H1 (cell line): ENCODE measurements around the gene AMN. TPM values are rescaled to one million over a fixed set of nuclear protein-coding genes. Genes with fewer than 3 reads are reported as not detected.

Source experiments
- CTCF ChIA-PET: fragments of 300-600 bp; sonication (Branson Sonifier 250); formaldehyde crosslinking; loops from one replicate; lab custom pipeline; 2021; ENCODE audit not compliant: partially characterized antibody; lab: Charles Lee
- POLR2A ChIA-PET: fragments of 300-600 bp; sonication (Branson Sonifier 250); formaldehyde crosslinking; loops from one replicate; lab custom pipeline; 2021; ENCODE audit warnings: inconsistent platforms; ENCODE audit not compliant: partially characterized antibody; lab: Charles Lee
- DNase-seq, 2 experiments: peaks; one replicate each; pipeline versions ENCODE4 v3.0.0 to v3.0.0-alpha.2; 2010 to 2022; ENCODE audit warnings: low spot score in 2 of 2, low read depth in 1 of 2, mixed read lengths in 1 of 2
- FAIRE-seq: peaks from 2 replicates; lab custom pipeline; 2011; peaks lifted over from hg19 to GRCh38; lab: Jason Lieb, UNC
- H2AFZ ChIP-seq: 2 replicates; pipeline ENCODE4 v1.8.1; 2012; ENCODE audit warnings: low read length, inconsistent platforms
- H2AK5ac ChIP-seq: 2 replicates; pipeline ENCODE4 v1.6.1; 2013; ENCODE audit warnings: low read depth, low read length
- H2BK120ac ChIP-seq: replicated peaks from 2 replicates; pipeline ENCODE3; 2013; ENCODE audit warnings: low read depth, low read length, inconsistent platforms
- H2BK12ac ChIP-seq: 2 replicates; pipeline ENCODE4 v1.6.1; 2013; ENCODE audit warnings: low read depth, low read length
- H2BK15ac ChIP-seq: 2 replicates; pipeline ENCODE4 v1.6.1; 2013; ENCODE audit warnings: low read length
- H2BK20ac ChIP-seq: 2 replicates; pipeline ENCODE4 v1.6.1; 2013; ENCODE audit warnings: low read length
- H2BK5ac ChIP-seq: 2 replicates; pipeline ENCODE4 v1.6.1; 2013; ENCODE audit warnings: low read depth, low read length
- H3K14ac ChIP-seq: 2 replicates; pipeline ENCODE4 v1.6.1; 2013; ENCODE audit warnings: inconsistent platforms; ENCODE audit not compliant: insufficient read length
- H3K18ac ChIP-seq: 2 replicates; pipeline ENCODE4 v1.6.1; 2013; ENCODE audit warnings: low read length; ENCODE audit errors: extremely low read depth
- H3K23ac ChIP-seq: 2 replicates; pipeline ENCODE4 v1.6.1; 2013; ENCODE audit warnings: inconsistent platforms; ENCODE audit not compliant: insufficient read length
- H3K23me2 ChIP-seq: 2 replicates; pipeline ENCODE4 v1.6.1; 2013; ENCODE audit warnings: low read depth, low read length
- H3K27ac ChIP-seq: 2 replicates; pipeline ENCODE4 v1.6.1; 2011; ENCODE audit warnings: low read depth, low read length, inconsistent platforms
- H3K27me3 ChIP-seq, 4 experiments: replicated peaks in 1 of 4; 1 replicate in 1 of 4; 2 replicates in 3 of 4; pipeline versions ENCODE4 v1.6.1 to v1.8.1; 2011 to 2013; ENCODE audit warnings: low read length in 3 of 4, mild to moderate bottlenecking in 3 of 4, inconsistent platforms in 2 of 4, mixed read lengths in 2 of 4, moderate library complexity in 1 of 4; ENCODE audit not compliant: control insufficient read depth in 3 of 4, insufficient read depth in 3 of 4; ENCODE audit errors: extremely low read depth in 1 of 4
- H3K36me3 ChIP-seq, 4 experiments: 2 replicates each; pipeline versions ENCODE4 v1.6.1 to v1.8.1; 2011 to 2013; ENCODE audit warnings: mild to moderate bottlenecking in 4 of 4, low read length in 3 of 4, moderate library complexity in 2 of 4, control low read depth in 1 of 4, inconsistent platforms in 1 of 4; ENCODE audit not compliant: insufficient read depth in 4 of 4, control insufficient read depth in 2 of 4
- H3K4ac ChIP-seq: replicated peaks from 2 replicates; pipeline ENCODE3; 2013; ENCODE audit warnings: low read length, low read depth, mixed read lengths, inconsistent platforms; ENCODE audit not compliant: insufficient read length
- H3K4me1 ChIP-seq, 4 experiments: replicated peaks in 1 of 4; 1 replicate in 1 of 4; 2 replicates in 3 of 4; pipeline versions ENCODE4 v1.6.1 to v1.8.1; 2011 to 2013; ENCODE audit warnings: low read length in 3 of 4, inconsistent platforms in 2 of 4, mixed read lengths in 1 of 4; ENCODE audit not compliant: insufficient read depth in 4 of 4, control insufficient read depth in 3 of 4
- H3K4me2 ChIP-seq, 2 experiments: 2 replicates each; pipeline versions ENCODE4 v1.6.1 to v1.8.1; 2011 to 2013; ENCODE audit warnings: low read depth in 2 of 2, low read length in 2 of 2, control low read depth in 1 of 2, inconsistent platforms in 1 of 2, mild to moderate bottlenecking in 1 of 2; ENCODE audit not compliant: insufficient read depth in 1 of 2
- H3K4me3 ChIP-seq, 4 experiments: fragments of 200-600, 300-600 bp in 1 of 4; sonication (generic), shearing (Covaris generic), sonication (Bioruptor Twin) in 1 of 4; 2 replicates each; pipeline versions ENCODE4 v1.5.1 to v1.8.1; 2011 to 2016; ENCODE audit warnings: low read length in 4 of 4, low read depth in 3 of 4, control low read depth in 2 of 4, inconsistent platforms in 2 of 4, mild to moderate bottlenecking in 2 of 4, mixed read lengths in 1 of 4, moderate library complexity in 1 of 4; ENCODE audit not compliant: insufficient read depth in 2 of 4; ENCODE audit errors: extremely low read depth in 1 of 4
- H3K56ac ChIP-seq: replicated peaks from 2 replicates; pipeline ENCODE3; 2013; ENCODE audit warnings: low read depth, mild to moderate bottlenecking, mixed read lengths, low read length, inconsistent platforms; ENCODE audit not compliant: insufficient read length
- H3K79me1 ChIP-seq: 2 replicates; pipeline ENCODE4 v1.6.1; 2013; ENCODE audit warnings: low read depth, low read length, control low read depth
- H3K79me2 ChIP-seq, 2 experiments: 2 replicates each; pipeline versions ENCODE4 v1.6.1 to v1.8.1; 2012 to 2013; ENCODE audit warnings: low read length in 2 of 2, mild to moderate bottlenecking in 2 of 2, inconsistent platforms in 1 of 2; ENCODE audit not compliant: insufficient read depth in 2 of 2, control insufficient read depth in 1 of 2
- H3K9ac ChIP-seq, 4 experiments: replicated peaks in 1 of 4; 1 replicate in 1 of 4; 2 replicates in 3 of 4; pipeline versions ENCODE4 v1.6.1 to v1.8.1; 2011 to 2013; ENCODE audit warnings: low read depth in 3 of 4, low read length in 3 of 4, control low read depth in 2 of 4, mild to moderate bottlenecking in 2 of 4, moderate library complexity in 2 of 4, inconsistent platforms in 1 of 4; ENCODE audit errors: extremely low read depth in 1 of 4
- H3K9me3 ChIP-seq, 2 experiments: 2 replicates each; pipeline versions ENCODE4 v1.6.1 to v1.8.1; 2012 to 2013; ENCODE audit warnings: mild to moderate bottlenecking in 2 of 2, moderate library complexity in 2 of 2, control low read depth in 1 of 2, inconsistent platforms in 1 of 2, low read depth in 1 of 2, low read length in 1 of 2, mixed read lengths in 1 of 2; ENCODE audit not compliant: insufficient read depth in 2 of 2
- H4K20me1 ChIP-seq, 2 experiments: replicated peaks in 1 of 2; 2 replicates each; pipeline versions ENCODE3 to v1.8.1; 2011 to 2013; ENCODE audit warnings: inconsistent platforms in 2 of 2, low read length in 2 of 2, mild to moderate bottlenecking in 1 of 2; ENCODE audit not compliant: insufficient read depth in 2 of 2, control insufficient read depth in 1 of 2
- H4K5ac ChIP-seq: 2 replicates; pipeline ENCODE4 v1.6.1; 2013; ENCODE audit warnings: low read length, low read depth, mixed read lengths, inconsistent platforms; ENCODE audit not compliant: insufficient read length
- H4K8ac ChIP-seq: 2 replicates; pipeline ENCODE4 v1.8.0; 2013; ENCODE audit warnings: mild to moderate bottlenecking, moderate library complexity, low read length, inconsistent platforms; ENCODE audit not compliant: insufficient read depth; ENCODE audit errors: extremely low read depth
- H4K91ac ChIP-seq: replicated peaks from 2 replicates; pipeline ENCODE3; 2013; ENCODE audit warnings: low read length, mixed read lengths, inconsistent platforms; ENCODE audit not compliant: insufficient read length
- BRCA1 ChIP-seq: IDR thresholded peaks from 2 replicates; pipeline ENCODE4 v1.6.1; 2012; ENCODE audit warnings: low read depth, low read length, improper control_type of control experiment
- CHD1 ChIP-seq: IDR thresholded peaks from 2 replicates; pipeline ENCODE4 v1.6.1; 2012; ENCODE audit warnings: low read depth, low read length, improper control_type of control experiment
- CREB1 ChIP-seq: IDR thresholded peaks from 2 replicates; pipeline ENCODE4 v1.6.1; 2012; ENCODE audit warnings: inconsistent platforms
- WGBS, 2 experiments: shearing (Covaris generic) in 1 of 2; methylation state at CpG; one replicate each; pipeline versions ENCODE4 v1.1.6 to v1.1.7; 2013 to 2015; ENCODE audit warnings: low lambda C conversion rate in 2 of 2, mixed read lengths in 2 of 2, inconsistent platforms in 1 of 2, low coverage in 1 of 2, missing lambda C conversion rate in 1 of 2; ENCODE audit not compliant: insufficient replicate concordance in 2 of 2, insufficient coverage in 1 of 2, insufficient read length in 1 of 2; ENCODE audit errors: extremely low coverage in 1 of 2, missing lambda C conversion rate in 1 of 2; 5-methylcytosine and 5-hydroxymethylcytosine counted together
- polyA plus RNA-seq, 7 experiments: library from polyadenylated mRNA; depleted of rRNA in 3 of 7; stranded (reverse) in 5 of 7; unstranded in 2 of 7; fragments of >200 nt in 5 of 7; fragments of 200-250 nt in 2 of 7; gene quantifications; 1 replicate in 5 of 7; 2 replicates in 1 of 7; 4 replicates in 1 of 7; pipeline versions ENCODE4 v1.2.1 to v1.2.3, GENCODE V29; 2011 to 2013; ENCODE audit warnings: missing spikeins in 2 of 7, mixed read lengths in 2 of 7
- total RNA-seq: library from RNA; stranded (reverse); fragmentation: NEBNext Ultra II Directional; extraction: Animal tissue kit (Norgen Biotek cat#: 25700); gene quantifications from 2 replicates; pipeline ENCODE4 v1.2.1, GENCODE V29; 2021

The AMN gene
- total and polyA plus RNA-seq, 2 of the 8 experiments (the other 6 are each of a cell fraction or from before 2014, with no cell fraction given) = 0.77 to 1.5 TPM

DNA sequence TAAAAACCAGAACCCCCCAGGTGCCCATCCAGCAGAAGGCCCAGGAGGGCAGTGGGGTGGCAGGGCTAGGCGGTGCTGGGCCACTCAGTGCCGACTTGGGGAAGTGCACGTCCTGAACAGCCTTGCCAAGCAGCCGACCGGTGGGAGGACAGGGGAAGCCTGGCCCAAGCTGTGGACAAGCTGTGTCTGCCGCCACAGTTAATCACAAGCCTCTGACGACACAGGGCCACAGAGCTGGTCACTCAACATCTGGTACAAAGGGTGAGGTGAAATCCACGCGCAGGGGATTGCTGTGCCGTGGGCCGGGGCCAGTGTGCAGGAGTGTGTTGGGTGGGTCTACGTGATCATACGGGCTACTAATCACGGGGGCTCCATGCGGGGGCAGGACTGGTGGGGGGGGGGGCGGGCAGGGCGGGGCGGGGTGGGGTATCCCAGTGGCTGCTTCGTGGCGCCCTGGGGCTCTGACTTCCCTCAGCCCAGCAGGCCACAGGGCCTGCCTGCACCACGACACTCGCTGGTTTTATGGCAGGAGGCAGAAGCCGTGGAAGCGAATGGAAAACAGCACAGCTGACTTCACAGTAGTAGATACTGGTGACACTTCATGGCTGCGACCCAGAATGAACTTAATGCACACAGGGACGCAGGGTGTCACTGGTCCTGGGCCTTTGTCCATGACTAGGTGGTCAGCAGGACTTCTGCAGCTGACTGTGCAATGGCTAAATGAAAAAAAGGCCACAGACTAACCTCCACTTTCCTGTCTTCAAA lies 10.2 kb downstream of the AMN start:
- no peak overlapping the region for H3K23ac ChIP-seq
- H3K18ac ChIP-seq = no peak overlapping the region
- no peak overlapping the region for H2BK20ac ChIP-seq
- no peak overlapping the region for H2AK5ac ChIP-seq
- peaks cover 0 to 18% (median 13%) of the 10 kb centered on the region in 4 experiments; a peak in 6 of 7 replicates for H3K4me1 ChIP-seq
- H3K9me3 ChIP-seq = no peaks in the 10 kb centered on the region
- H2BK120ac ChIP-seq = no peak overlapping the region
- H3K56ac ChIP-seq = no peak overlapping the region
- no peak overlapping the region for H4K5ac ChIP-seq
- no peak for FAIRE-seq
- CTCF ChIA-PET = interaction anchor here (0.6 to 1.4 kb wide), 3 partner anchors 12 to 338 kb away, joined by 3 read pairs; no protein-coding TSS in a partner anchor
- peaks cover 0 to 17% (median 6%) of the 10 kb centered on the region in 4 experiments; a peak in 5 of 8 replicates for H3K36me3 ChIP-seq
- H2BK15ac ChIP-seq = no peak overlapping the region
- peaks cover 0 to 9% of the 10 kb centered on the region in 2 experiments for H4K20me1 ChIP-seq
- no peaks in the 10 kb centered on the region for H3K79me2 ChIP-seq
- WGBS, 2 experiments = 84% methylated on average over 19 of the region's 26 CpGs; no CpG with 5 or more reads in 1 of the 2 experiments
- no peak overlapping the region for H3K4ac ChIP-seq
- H3K79me1 ChIP-seq = no peaks in the 10 kb centered on the region
- DNase-seq = no peak
- POLR2A ChIA-PET = no interaction called here
- H2BK12ac ChIP-seq = no peak overlapping the region
- no peak overlapping the region for H3K4me2 ChIP-seq
- no peak overlapping the region for H4K8ac ChIP-seq
- peaks cover 20 to 40% (median 38%) of the 10 kb centered on the region in 4 experiments for H3K27me3 ChIP-seq
- no peak overlapping the region for H4K91ac ChIP-seq
- H3K4me3 ChIP-seq = no peak overlapping the region
- H3K14ac ChIP-seq = no peak overlapping the region
- H3K23me2 ChIP-seq = peaks cover 20% of the 10 kb centered on the region; the same call in 1 of the 2 replicates
- H2AFZ ChIP-seq = no peak overlapping the region
- H2BK5ac ChIP-seq = no peak overlapping the region
- no peak overlapping the region for H3K27ac ChIP-seq
- H3K9ac ChIP-seq = no peak overlapping the region
- TF ChIP-seq BRCA1 (no peak), CHD1 (no peak), CREB1 (no peak)
